HG03575 (cell line): ENCODE measurements around the gene ADGRV1.

Experiments used
- ATAC-seq: cut with Tn5 transposase; IDR thresholded peaks from one replicate; pipeline ENCODE4 v1.9.1; 2021; ENCODE audit not compliant: unreplicated experiment, insufficient number of reproducible peaks, low FRiP score; ENCODE audit errors: extremely low read depth

The ADGRV1 gene

DNA sequence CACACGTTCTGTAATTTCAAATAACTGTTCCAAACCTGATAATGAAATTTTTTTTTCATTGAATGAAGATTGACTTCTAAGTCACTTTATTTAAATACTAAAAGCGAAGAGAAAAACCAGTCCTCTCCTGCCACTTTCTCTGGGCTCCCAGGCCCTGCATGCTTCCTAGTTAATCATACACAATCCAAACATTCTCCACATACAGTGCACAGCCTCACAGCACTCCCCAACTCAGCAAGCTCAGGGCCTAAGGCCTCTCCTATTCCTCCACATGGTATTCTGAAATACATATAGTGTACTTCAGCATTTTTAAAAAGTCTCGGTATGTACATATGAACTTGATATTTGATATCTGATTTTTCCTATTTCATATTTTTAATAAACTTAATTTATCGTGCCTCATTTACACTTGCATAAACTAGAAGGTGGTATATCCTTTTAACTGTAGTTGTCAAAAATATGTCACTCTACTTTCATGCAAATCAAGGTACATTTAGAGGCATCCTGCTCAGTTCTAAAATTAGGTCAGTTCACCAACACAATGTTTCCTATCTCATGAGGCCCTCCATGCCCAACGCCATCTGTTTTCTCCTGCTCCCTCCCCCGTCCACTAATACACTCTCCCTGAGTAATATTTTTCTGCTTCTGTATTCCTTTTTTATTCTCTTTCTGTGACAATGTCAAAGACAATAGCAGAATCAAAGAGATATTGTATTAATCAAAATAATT, 617.9 kb downstream of the ADGRV1 start:
- ATAC-seq: no peak

DNA sequence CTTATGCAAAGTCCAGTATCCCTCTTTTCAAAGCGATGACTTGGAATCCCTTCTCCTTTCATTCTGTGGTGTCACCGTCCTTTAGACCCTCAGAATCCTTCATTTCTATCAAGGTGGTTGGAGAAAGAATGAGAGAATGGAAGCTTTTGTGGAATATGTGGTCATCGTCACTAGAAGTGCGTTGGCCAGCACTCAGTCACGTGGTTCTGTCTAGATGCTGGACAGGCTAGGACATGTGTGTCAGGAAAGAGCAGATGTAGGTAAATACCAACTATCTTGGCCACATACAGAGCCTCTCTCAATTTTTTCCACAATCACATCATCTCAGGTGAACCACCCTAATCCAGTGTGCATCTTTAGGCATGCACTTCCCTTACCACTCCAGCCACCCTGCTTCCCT, 618.5 kb downstream of the ADGRV1 start:
- no peak for ATAC-seq

DNA sequence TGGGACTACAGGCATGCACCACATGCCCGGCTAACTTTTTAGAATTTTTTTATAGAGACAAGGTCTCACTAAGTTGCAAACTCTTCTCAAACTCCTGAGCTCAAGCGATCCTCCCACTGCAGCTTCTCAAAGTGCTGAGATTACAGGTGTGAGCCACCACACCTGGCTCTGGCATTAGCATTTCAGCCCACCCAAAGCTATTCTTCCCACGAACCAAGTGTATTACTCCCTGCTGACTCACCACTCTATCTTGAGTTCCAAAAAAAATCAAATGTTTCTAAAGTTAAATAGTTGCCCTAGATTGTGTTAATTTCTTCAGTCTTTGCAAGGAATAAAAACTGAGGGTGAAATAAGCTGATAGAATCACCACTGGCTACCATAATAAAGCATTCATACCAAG, 619.0 kb downstream of the ADGRV1 start:
- no peak for ATAC-seq

DNA sequence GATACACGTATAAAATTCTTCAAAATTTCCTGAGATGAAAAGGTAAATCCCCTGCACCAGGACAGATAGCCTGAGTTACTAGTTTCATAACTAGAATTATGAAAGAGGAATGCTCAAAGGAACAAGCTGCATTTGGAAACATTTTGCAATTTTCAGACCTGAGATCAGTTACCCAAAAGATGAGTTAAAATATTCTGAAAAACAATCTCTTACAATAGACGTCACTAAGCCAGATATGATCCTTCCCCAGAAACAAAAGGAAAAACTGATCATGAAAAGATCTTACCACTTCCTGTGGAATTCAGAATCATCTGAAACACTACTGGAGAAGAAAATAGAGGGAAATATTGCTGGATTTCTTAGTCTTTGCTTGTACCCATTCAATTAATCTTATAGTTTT, 619.9 kb downstream of the ADGRV1 start:
- no peak for ATAC-seq

DNA sequence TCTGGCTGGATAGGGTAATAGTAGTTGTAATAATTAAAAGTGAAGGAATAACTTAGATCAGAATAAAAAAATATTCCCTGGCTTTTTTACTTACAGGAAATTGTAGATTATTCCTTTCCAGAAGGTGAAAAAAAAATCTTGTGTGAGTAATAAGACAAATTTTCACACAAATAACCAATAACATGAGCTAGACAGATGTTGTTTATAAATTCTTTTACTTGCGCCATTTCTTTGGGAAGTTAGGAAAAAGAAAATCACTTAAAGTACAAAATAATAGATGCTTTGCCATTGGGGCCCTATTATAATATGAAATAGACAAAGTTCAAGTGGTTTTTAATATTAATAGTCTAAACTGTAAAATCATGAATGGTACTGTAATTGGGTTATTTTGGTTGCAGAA, 620.4 kb downstream of the ADGRV1 start:
- ATAC-seq: no peak

DNA sequence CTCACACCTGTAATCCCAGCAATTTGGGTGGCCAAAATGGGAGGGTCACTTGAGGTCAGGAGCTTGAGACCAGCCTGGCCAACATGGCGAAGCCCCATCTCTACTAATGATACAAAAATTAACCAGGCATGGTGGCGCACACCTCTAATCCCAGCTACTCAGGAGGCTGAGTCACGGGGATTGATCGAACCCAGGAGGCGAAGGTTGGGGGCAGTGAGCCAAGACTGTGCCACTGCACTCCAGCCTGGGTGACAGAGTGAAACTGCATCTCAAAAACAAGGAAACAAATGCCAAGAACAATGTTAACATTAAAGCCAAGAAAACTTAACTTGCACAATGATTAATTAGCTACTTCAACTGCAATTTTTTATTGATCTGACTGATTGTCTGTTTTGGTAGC, 621.9 kb downstream of the ADGRV1 start:
- no peak for ATAC-seq

DNA sequence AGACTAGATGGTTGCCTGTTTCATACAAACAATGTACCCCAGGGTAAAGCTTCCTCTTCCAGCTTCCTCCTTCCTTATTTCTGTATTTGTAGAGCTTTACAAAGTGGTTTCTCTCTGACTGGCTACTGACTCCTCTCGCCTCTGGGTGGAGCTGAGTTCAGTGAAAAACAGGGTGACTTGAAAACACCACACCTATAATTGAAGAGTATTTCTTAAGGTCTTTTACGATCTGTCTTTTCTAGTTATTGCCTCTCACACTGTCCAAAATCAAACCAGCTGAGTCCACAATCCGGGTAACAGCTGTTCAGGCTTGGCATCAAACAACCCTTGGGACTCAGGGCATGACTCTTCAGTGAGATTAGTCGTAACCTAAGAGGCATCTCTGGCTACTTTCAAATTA, 624.2 kb downstream of the ADGRV1 start:
- ATAC-seq: no peak

DNA sequence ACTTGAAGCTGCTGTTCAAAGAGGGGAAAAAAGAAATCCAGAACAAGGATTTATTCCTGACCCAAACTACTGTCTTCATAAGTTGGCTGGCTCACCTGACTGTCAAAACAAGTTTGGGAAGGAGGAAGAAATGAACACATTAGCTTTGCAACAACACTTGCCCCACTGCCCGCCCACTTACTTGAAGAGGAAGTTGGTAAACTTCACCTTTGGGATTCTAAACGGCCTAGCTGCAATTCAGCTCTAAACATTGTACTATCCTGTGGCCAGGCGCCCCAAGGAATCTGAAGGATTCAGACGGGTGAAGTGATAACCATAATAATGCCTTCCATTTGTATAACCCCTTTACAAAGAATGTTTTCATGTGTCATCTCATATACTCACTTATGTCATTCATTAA, 625.1 kb downstream of the ADGRV1 start:
- ATAC-seq: no peak

DNA sequence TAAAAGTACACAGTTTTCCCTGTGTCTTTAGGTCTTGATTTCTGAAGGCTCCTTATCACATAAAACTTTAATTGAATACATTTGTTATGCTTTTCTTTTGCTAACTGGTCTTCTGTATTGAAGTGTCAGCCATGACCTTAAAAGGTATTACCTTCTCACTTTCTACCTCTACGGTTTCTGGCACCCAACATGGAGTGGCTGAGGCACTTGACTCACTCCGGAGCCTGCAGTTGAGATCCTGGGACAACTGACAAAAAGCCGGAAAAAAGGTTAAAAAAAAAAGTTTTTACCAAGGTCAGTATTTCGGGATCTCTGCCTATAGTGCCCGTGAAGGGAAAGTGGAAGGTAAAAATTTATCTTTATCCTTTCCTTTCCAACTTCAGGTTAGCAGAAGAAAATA, 627.5 kb downstream of the ADGRV1 start:
- ATAC-seq: no peak

DNA sequence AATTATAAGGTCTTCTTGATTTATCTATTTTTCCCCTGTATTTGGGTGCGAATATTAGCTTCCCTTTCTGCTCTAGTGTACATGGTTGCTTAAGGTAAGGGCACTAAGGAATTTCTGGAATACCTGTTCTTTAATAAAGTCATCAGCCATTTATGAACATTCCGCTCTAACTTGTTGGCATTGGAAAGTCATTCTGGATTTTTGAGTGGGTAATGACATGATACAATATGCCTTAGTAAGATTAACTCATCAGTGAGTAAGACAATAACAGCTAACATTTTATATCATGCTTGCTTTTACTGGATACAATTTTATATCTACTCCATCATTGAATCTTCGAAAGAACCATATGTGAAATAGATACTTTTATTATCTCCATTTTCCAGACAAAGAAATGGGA, 628.4 kb downstream of the ADGRV1 start:
- no peak for ATAC-seq

DNA sequence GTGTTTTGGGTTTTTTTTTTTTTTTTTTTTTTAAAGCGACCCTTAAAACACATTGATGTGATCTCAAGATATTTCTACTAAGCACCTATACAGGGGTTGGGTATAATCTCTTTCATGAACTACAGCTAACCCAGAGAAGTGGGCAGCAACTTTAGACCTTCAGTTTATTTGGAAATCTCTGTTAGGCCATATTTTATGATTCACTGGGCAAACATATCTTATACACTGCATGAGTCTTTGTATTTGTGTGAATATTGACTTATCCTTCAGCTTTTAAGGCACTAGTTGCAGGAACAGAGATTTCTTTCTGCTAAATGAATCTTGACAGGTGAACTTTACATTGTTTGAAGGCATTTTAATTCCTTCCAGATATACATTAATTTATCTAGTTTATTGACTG, 630.2 kb downstream of the ADGRV1 start:
- no peak for ATAC-seq

DNA sequence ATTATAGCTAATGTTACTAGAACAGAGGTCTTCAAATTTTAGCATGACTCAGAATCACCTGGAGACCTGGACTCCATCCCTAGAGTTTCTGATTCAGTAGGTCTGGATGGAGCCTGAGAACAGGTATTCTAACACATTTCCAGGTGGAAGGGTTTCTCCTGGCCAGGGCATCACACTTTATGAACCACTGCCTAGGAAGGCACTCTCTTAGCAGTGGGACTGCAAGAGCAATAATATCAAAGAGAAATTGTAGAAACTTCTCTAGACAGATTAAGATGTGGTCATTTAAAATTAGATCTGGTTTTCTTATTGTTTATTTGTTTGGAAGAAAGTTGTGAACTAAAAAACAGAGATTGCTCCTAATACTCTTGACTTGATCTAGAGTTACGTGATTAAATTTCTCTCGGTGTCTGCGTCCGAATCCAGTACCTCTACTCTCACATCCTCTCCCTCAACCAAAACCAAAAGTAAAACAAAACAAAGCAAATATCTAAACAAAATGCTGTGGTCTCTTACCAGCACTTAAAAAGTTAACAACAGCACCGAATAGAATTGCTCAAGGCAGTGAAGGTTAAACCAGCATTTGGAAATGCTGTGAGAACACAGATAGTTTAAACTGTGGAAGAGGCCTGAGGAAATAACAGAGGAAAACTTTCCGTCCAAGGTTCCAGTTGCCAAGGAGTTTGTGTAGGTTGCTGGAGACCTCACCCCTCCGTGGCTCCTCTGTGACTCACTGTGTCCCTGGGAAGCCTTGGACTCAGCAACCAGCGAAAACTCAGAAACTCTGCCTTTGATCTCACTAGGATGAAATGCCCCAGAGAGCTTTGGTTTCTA, 631.1 kb downstream of the ADGRV1 start:
- ATAC-seq: no peak

DNA sequence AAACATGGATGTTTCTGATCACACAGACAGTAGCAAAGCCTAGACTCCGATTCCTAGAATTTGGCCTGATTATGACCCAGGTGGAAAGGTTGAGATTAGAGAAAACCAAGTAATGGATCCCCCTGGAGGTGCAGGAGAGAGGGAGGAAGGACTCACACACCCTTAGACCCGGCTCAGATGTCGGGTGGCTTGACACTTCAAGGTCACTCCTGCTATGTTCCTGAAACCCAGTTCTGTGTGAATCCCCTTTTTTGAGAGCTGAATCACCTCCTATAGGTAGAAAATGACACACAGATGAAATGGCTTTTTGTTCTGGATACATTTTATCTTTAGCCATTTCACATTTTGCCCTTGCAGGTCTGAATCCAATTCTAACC, 631.7 kb downstream of the ADGRV1 start:
- no peak for ATAC-seq

DNA sequence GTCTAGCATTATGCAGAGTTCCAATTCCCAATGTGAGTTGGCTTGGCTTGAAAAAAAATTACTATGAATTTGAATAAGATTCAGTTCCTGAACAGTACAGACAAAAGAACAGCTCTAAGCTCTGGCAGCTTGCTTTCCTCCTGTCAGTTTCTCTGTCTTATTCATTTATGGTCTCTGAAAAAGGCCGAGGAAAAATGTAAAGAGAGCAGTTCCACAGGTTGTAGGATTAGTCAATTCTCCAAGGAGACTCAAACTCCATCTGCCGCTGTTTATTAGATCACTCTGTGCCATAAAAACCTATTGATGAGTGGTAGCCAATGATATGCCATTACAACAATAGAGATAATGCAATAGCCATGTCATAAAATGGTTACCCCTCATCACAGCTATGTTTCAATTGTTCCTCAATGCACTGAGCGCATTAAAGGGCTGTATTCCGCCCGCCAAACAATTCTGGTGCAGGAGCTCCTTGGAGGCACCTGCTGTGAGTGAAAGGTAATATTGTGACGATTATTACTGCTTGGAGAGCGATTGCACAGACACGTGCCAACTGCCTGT, 636.3 kb downstream of the ADGRV1 start:
- ATAC-seq: no peak

DNA sequence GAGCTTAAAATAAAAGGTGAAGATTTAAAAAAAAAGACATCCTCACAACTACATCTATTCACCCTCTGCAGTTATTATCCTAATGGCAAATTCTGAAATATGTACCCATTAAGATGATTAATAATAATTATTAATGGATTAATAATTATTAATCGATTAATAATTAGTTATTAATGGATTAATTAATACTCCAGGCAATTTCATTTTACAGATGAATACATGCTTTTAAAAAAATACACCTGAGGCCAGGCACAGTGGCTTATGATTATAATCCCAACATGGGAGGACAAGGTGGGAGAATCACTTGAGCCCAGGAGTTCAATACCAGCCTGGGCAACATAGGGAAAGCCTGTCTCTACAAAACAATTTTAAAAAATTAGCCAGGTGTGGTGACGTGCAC, 642.1 kb downstream of the ADGRV1 start:
- ATAC-seq: no peak

DNA sequence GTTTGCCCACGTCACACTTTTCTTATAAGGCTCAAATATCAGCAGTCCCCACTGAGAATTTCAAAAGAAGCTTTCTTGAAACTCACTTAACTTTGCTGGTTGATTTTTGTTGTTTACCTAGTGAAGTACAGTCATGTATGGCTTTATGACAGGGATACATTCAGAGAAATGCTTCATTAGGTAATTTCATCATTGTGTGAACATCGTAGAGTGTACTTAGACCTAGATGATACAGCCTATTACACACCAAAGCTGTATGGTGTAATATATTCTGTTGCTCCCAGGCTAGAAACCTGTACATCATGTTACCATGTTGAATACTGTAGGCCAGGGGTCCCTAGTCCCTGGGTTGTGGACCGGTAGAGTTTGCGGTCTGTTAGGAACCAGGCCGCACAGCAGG, 647.5 kb downstream of the ADGRV1 start:
- no peak for ATAC-seq

DNA sequence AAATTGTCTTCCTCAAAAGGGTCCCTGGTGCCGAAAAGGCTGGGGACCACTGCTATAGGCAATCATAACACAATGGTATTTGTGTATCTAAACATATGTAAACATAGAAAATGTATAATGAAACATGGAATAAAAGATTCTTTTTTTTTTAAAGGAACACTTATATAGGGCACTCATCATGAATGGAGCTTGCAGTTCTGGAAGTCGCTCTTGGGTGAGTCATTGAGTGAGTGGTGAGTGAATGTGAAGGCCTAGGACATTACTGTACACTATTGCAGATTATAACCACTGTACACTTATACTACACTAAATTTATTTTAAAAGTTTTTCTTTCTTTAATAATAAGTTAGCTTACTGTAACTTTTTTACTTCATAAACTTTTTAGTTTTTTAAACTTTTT, 648.1 kb downstream of the ADGRV1 start:
- no peak for ATAC-seq

DNA sequence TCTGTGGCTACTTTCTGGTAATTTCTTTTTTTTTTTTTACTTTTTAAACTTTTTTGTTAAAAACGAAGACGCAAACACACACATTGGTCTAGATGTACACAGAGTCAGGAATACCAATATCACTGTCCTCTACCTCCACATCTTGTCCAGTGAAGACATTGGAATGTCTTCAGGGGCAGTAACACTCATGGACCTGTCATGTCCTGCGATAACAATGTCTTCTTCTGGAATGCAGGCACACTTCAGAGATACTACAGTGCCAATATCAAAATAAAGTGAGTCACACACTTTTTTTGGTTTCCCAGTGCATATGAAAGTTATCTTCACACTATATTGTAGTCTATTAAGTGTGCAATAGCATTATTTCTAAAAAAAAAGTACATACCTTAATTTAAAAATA, 648.7 kb downstream of the ADGRV1 start:
- no peak for ATAC-seq

DNA sequence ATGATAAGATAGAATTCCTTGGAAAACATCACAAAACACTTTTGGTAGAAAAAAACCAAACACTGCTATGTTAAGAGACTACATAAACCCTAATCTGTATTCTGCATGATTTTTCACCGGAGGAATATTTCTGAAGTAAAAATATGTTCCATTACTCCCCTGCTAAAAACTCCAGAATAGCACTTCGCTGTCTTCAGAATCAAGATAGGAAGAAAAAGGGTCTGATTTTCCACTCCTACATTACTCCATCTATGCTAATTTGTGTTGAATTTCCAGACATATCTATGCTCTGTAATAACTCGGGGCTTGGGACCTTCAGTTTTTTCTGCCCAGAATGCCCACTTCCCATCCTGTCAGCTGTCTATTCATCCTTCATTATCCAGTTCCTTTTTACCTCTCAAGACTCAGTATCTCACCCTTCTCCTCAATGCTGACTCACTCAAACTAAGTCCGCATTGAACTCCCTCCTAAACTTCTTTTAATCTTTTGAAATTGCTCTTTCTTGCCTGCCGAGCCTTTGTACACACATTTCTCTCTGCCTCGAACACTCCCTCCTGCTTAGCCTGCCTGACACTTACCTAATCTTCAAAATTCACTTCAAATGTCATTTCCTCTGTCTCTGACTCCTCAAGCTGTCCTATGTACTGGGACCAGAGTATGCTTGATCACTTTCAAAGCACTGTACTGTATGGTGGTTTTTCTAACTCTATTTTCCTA, 653.6 kb downstream of the ADGRV1 start:
- no peak for ATAC-seq

DNA sequence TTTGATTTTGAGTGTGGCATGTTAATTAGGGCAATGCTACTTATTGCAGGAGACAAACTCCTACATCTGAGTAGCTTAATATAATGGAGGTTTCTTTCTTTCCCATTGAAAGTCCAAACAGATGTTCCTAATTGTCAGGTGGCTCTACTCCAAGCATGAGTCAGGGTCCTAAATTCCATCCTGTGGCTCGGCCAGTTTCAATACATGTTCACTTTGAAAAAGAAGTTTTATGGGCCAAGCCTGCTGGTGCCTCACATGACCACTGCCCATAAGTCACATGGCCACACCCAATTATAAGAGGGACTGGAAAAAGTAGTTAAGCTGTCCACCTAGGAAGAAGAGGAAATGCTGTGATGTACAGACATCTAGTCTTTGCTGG, 654.1 kb downstream of the ADGRV1 start:
- no peak for ATAC-seq
